ENCODE data around the gene TPCN1.
A peak's percentile ranks its signal among the peaks of the same experiment; 100 is the strongest.

TPCN1 gene

GRCh38 chr12:113226696-113227568 lies 5.7 kb downstream of the TPCN1 start:
- no peak for DNase-seq

- DNase-seq: no peak
These were observed 6.6 kb downstream of the TPCN1 start for GRCh38 chr12:113227686-113228391.

- DNase-seq: no peak
These were observed 7.2 kb downstream of the TPCN1 start for GRCh38 chr12:113228394-113229028.

- DNase-seq: no peak
These were observed 9.3 kb downstream of the TPCN1 start for GRCh38 chr12:113230315-113231234.

- DNase-seq: no peak
These were observed 10.2 kb downstream of the TPCN1 start for GRCh38 chr12:113231235-113232088.

DNA sequence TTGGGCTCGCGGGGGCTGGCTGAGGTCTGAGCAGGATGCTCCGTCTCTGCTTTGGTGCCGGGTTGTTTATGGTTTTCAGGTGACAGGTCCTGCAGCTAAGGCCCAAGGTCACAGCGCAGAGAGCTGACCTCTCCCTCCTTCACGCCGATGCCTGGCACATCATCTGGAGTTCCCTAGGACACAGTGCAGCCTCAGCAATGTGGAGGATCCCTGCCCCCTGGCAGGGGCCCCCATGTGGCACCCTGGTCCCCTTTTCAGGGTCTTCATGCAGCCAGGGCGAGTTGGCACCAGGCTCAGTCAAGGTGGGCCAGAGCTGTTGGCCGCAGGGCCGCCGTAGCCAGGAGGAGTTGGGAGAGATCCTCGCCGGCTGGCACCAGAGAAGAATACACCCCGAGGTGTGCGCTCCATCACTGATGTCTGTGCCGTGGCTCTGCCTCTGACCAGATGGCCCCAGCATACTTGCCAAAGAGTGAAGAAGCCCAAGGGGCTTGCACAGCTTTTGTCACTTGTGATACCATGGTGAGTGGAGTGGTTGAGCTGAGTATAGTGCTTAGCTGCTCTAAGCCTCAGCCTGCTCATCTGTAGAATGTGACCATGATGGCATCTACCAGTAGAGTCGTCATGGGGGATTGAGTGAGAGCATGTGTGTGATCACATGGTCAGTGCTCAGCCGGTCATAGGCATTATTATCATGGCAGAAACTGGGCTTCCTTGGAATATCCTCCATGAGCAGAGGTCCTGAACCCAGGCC lies 11.0 kb downstream of the TPCN1 start:
- no peak for DNase-seq

GRCh38 chr12:113232840-113233585 lies 11.7 kb downstream of the TPCN1 start:
- DNase-seq: peak; percentile 47

DNA sequence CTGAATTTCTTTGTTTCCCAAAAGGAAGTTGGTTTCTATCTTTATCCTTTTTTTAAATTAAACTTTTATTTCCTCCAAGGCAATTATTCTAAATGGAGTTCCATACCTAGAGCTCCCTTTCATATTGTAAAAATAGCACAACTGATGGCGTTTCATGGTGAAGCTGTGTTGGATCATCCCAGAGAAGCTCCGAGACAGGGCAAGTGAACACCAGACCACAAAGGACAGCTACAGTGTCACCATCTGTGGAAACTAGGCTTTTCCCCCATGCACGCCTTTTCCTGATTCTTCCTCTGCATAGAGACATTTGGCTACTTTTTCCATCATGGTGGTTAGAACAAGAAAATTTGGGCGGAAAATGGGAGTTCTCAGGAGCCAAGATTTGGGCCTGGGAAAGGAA lies 12.7 kb downstream of the TPCN1 start:
- no peak for DNase-seq

GRCh38 chr12:113234483-113234882 lies 13.2 kb downstream of the TPCN1 start:
- DNase-seq: no peak

- DNase-seq: no peak
These were observed 14.7 kb downstream of the TPCN1 start for GRCh38 chr12:113235976-113236375.

DNA sequence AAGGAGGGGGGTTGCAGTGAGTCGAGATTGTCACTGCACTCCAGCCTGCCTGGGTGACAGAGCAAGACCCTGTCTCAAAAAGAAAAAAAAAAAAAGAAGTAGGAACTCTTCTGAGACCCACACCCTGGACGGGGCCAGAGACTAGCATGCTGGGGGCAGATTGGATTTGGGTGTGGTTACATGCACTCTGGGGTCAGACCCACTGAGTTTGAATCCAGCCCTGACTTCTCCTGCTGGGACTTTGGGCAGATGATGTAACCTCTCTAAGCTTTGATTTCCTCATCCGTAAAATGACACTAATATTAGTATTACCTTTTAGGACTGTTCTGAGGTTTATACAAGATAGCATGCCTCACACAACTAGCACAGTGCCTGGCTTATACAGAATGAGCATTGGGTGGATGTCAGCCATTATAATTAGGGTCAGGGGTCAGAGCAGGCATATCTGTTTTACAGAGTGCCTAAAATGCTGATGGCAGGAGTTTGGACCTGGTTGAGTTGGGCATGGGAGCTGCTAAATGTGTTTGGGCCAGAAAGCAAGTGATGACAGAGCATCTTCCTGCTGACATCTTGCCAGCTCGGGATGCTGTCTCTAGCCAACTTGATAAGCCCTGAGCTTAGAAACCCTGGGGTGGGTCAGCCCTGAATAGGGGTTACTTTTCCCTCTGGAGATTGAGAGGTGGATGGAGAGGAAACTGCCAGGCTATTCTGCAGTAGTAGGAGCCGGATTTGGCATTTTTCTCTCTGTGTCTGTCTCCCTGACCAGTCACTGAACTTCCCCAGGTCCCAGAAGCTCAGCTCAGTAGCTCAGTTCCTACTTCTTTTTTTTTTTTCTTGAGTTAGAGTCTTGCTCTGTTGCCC lies 15.5 kb downstream of the TPCN1 start:
- DNase-seq: no peak

GRCh38 chr12:113237748-113238147 lies 16.5 kb downstream of the TPCN1 start:
- DNase-seq: no peak

DNA sequence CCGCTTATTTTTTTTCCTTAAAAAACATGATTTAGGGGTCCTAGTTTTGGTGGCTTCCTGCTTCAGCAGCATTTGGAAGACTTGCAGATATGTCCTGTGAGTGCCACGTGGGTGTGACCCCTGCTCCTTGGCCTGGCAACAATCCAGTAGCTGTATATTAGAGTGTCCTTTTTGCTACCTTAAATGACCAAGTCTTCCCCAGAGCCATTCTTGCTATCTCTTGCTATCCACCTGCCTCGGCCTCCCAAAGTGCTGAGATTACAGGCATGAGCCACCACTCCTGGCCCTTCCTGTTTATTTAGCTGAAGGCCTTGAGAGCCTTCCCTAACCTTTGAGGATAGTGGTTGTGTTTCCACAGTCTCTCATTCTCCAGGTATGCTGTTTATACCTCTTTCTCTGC lies 17.0 kb downstream of the TPCN1 start:
- no peak for DNase-seq

DNA sequence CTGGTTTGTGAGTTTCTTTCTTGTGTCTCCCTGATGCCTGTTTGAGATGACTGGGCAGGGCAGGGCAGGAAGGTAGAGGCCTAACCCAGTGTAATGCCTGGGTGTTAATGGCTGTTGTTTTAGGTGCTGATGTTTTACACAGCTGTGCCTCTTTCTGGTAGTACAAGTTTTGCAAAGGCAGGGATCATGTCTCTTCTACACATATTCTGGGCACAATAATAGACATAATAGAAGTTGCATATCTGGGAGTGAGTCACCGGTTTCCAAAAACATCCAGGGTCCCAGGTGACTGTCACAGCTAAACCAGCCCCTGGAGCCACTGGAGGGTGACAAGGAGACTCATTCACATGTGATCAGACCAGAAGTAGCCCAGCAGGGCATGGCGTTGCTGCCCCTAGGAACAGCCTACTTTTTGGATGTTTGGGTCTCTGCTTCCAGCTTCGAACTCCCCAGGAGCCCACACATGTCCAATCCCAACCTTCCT lies 18.1 kb downstream of the TPCN1 start:
- no peak for DNase-seq

DNA sequence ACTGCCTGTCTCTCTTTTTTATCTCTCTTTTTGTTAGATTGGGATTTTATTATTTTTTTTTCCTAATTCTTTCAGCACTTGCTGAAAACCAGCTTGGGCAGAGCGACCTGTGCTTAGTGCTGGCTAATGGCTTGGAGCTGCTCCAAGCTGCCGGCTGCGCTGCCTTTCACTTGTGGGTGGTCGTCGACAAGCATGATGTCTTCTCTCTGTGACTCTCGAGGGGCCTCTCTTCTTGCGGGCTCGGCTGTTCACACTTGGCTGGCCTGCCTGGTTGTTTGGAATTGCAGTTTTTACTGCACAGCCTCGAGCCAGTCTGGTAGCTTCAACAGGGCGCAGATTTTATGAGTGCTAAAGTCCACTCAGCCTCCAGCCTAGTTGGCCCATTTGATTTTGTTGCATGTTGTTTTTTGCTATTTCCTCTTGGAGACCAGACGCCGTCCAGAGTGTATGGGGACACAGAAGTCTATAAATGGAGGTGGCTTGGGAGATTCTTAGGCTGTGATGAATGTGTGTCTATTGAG lies 18.6 kb downstream of the TPCN1 start:
- no peak for DNase-seq

DNA sequence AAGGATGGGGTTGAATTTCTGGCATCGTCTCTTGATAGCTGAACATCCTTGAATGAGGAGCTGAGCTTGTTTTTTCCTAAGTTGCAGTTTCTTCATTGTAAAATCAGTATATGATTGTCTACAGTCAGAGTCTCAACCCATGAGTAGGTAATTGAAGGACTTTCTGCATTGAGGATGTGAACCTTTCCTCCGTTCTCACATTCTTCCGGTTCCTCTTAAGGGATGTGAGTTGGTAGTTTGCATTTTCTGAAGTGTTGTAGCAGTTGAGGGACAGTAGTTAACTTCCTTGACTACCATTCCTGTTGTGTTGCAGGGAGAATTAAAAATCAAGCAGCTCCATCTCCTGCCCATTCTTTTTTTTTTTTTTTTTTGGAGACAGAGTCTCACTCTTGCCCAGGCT lies 19.1 kb downstream of the TPCN1 start:
- DNase-seq: no peak

DNA sequence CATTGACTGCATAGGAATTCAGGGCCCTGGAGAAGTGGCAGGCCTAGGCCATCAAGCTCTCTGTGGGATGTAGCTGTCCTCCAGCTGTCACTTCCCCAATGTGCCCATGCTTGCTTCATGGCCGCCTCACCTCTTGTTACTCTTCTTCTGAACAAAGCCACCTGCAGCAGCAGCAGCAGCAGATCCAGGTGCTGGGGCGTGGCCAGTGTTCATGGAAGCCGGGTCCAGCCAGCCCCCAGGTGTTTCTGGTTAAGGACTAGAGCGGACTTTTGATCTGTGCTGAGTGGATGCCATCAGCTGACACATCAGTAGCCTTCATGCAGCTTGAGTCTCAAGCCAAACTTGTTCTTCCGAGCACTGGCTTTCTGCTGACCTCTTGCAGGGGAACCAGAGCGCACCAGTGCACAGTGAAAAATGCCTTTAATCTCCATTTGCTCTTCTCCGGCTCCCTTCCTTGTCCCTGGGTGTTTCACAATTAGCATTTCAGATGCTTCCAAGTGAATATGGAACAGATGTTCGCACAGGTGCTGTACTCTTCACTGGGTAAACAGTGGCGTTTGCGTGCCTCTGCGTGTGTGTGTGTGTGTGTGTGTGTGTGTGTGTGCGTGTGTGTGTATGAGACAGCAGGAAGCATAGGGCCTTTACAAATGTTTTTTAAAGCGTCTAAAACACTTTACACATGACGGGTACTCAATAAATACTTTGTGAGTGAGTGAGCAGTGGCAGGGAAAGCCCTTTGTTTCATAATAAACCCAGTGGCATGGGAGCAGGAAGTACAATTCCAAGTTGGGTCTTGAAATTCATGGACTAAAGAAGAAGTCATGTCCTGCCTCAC lies 20.1 kb downstream of the TPCN1 start:
- DNase-seq: no peak

- no peak for DNase-seq
These were observed 20.8 kb downstream of the TPCN1 start for GRCh38 chr12:113242026-113242418.

Measured in activated T-cell treated with anti-CD3 and anti-CD28 coated beads for 4 hours (primary cell).